Stimulated activated naive CD8-positive, alpha-beta T cell treated with anti-CD3 and anti-CD28 coated beads, Interleukin-15, Interleukin-2, amounts not matched to agents 100 ng/mL and 50 ng/mL, for 24 hours (primary cell): Measurements from ENCODE around the gene CORO6.
A peak's percentile ranks its signal among the peaks of the same experiment; 100 is the strongest.

Source experiments
- H3K27ac Mint-ChIP-seq: one replicate; pipeline ENCODE4 v1.8.0; 2021; ENCODE audit warnings: mild to moderate bottlenecking, mixed read lengths
- H3K27me3 Mint-ChIP-seq: one replicate; pipeline ENCODE4 v1.8.0; 2021; ENCODE audit warnings: mixed read lengths
- H3K36me3 Mint-ChIP-seq: one replicate; pipeline ENCODE4 v1.8.0; 2021; ENCODE audit warnings: low read depth, mixed read lengths
- H3K4me1 Mint-ChIP-seq: one replicate; pipeline ENCODE4 v1.8.0; 2021; ENCODE audit warnings: low read depth, mixed read lengths
- H3K4me3 Mint-ChIP-seq: one replicate; pipeline ENCODE4 v1.8.0; 2021; ENCODE audit warnings: mild to moderate bottlenecking, mixed read lengths
- H3K9me3 Mint-ChIP-seq: one replicate; pipeline ENCODE4 v1.8.0; 2021; ENCODE audit warnings: mixed read lengths

The CORO6 gene

DNA sequence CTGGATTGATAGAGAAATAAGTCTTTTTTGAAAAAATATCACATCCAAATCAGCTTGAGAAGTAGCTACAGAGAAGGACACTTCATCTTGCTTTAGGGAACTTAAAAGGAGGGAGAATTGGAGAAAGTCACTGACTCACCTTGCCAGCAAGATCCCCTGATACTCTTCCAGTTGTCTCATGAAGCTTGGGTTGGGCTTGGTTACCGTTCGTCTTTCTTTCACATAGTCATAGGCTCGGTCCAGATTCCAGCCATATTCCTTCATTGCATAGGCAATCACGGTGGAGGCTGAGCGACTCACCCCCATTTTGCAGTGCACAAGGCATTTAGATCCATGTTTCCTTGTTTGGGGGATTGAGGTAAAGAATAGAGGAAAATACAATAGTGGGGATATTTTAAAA is 25.3 kb upstream of the CORO6 start:
- Mint-ChIP-seq H3K9me3 (no peaks in the 10 kb centered on the region), H3K4me1 (peaks cover 18% of the 10 kb centered on the region), H3K36me3 (peaks cover 51% of the 10 kb centered on the region), H3K4me3 (no peak overlapping the region), H3K27ac (no peak overlapping the region), H3K27me3 (no peaks in the 10 kb centered on the region)

- H3K4me3 Mint-ChIP-seq: peak overlapping the region; percentile 3
- peaks cover 34% of the 10 kb centered on the region for H3K4me1 Mint-ChIP-seq
- H3K27ac Mint-ChIP-seq: peak overlapping the region; percentile 50
- H3K36me3 Mint-ChIP-seq: peaks cover 43% of the 10 kb centered on the region
- H3K27me3 Mint-ChIP-seq: no peaks in the 10 kb centered on the region
- H3K9me3 Mint-ChIP-seq: no peaks in the 10 kb centered on the region
These were observed 22.9 kb upstream of the CORO6 start for GRCh38 chr17:29645515-29646051.

- Mint-ChIP-seq H3K4me3 (no peak overlapping the region), H3K9me3 (no peaks in the 10 kb centered on the region), H3K27ac (peak overlapping the region; percentile 52)
These were observed 21.1 kb upstream of the CORO6 start for GRCh38 chr17:29643817-29644160.

DNA sequence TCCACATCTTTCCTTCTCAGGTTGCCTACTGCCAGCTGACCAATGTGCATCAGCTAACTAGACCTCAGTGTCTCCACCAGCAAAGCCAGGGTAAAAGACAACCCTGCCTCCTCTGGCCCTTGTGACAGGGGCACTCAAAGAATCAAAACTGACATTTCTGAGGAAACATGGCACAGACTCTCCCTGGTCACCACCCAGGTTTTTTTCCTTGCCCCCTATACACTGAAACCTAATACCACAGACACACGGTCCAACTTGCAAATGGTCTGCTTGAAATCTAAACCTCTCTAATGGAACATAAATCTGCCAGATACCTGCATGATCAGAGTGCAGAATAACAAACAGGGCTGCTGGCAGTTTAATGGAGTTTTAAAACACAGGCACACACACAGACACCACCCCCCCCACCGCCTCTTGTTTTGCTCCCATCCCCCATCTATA is 19.5 kb upstream of the CORO6 start:
- H3K9me3 Mint-ChIP-seq: no peaks in the 10 kb centered on the region
- peaks cover 24% of the 10 kb centered on the region for H3K36me3 Mint-ChIP-seq
- H3K27ac Mint-ChIP-seq: peak overlapping the region; percentile 67
- no peak overlapping the region for H3K4me3 Mint-ChIP-seq
- H3K4me1 Mint-ChIP-seq: peaks cover 52% of the 10 kb centered on the region
- no peaks in the 10 kb centered on the region for H3K27me3 Mint-ChIP-seq

More at GRCh38 chr17:29643817-29644160, 21.1 kb upstream of the CORO6 start:
- Mint-ChIP-seq H3K4me1 (peaks cover 51% of the 10 kb centered on the region), H3K27me3 (no peaks in the 10 kb centered on the region), H3K36me3 (peaks cover 33% of the 10 kb centered on the region)

DNA sequence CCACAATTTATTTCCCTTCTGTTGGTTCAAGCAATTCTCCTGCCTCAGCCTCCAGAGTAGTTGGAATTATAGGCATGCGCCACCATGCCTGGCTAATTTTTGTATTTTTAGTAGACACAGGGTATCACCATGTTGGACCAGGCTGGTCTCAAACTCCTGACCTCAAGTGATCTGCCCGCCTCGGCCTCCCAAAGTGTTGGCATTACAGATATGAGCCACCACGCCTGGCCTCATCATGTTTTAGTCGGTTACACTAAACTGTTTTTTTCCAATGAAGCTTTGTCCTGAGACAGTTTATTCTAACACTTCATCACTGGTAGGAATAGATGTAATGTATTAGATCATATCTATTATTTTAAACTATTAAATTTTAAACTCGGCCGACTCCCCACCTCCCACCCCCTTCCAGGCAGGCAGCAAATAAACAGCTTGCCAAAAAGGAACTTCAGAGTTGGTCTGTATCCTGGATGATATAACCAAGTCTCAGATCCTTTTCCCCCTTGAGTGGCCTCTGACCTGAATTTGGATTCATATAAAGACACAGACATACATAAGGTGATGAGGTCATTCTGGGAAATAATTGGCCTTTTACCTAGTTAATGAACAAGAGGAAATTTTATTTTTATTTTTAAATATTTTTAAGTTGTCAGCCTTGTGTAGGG is 18.4 kb upstream of the CORO6 start:
- Mint-ChIP-seq H3K27ac (peak overlapping the region; percentile 60), H3K36me3 (peaks cover 28% of the 10 kb centered on the region)

DNA sequence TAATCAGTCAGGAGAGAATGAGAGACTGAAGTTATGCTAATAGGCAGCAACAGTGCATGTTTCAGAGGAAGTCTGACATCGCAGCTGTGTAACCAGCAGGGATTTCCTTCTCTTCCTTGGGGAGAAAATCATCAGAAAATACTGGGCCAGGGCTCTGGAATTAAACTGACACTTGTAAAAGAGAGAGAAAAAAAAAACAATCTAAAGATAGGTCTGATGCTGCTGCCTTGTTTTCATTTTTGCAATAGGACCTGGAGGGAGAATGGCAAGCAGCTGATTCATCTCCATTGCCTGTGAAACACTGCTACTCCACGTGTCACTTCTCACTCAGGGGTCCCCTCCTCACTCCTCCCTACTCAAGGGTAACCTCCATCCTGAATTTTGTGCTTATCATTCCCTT is 17.7 kb upstream of the CORO6 start:
- H3K4me3 Mint-ChIP-seq: no peak overlapping the region
- H3K27me3 Mint-ChIP-seq: no peaks in the 10 kb centered on the region
- H3K9me3 Mint-ChIP-seq: no peaks in the 10 kb centered on the region
- peak overlapping the region; percentile 60 for H3K27ac Mint-ChIP-seq
- peaks cover 28% of the 10 kb centered on the region for H3K36me3 Mint-ChIP-seq
- H3K4me1 Mint-ChIP-seq: peaks cover 52% of the 10 kb centered on the region

More for the DNA sequence above, 18.4 kb upstream of the CORO6 start:
- Mint-ChIP-seq H3K27me3 (no peaks in the 10 kb centered on the region), H3K4me1 (peaks cover 56% of the 10 kb centered on the region), H3K9me3 (no peaks in the 10 kb centered on the region), H3K4me3 (no peak overlapping the region)

DNA sequence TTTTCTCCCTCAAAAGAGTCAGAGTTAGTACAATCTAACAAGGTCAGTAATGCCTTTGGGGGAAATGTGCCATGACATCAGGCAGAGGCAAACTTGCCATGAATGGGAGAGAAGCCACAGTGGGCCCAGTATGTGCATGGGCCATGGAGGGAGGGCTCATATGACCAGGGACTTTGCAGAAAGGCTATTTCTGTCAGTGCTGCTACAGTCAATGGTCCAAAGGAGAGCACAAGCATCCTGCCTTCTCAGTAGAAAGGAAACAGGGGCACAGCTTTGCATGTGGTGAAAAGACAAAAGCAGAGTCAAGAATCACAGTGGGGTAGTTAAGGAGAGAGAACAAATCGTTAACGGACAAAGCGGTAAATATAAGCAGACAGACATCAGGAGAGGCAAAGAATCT is 11.2 kb upstream of the CORO6 start:
- H3K4me3 Mint-ChIP-seq: no peak overlapping the region
- H3K27me3 Mint-ChIP-seq: no peaks in the 10 kb centered on the region
- H3K27ac Mint-ChIP-seq: peak overlapping the region; percentile 75
- no peaks in the 10 kb centered on the region for H3K9me3 Mint-ChIP-seq
- peaks cover 42% of the 10 kb centered on the region for H3K36me3 Mint-ChIP-seq
- H3K4me1 Mint-ChIP-seq: peaks cover 30% of the 10 kb centered on the region

DNA sequence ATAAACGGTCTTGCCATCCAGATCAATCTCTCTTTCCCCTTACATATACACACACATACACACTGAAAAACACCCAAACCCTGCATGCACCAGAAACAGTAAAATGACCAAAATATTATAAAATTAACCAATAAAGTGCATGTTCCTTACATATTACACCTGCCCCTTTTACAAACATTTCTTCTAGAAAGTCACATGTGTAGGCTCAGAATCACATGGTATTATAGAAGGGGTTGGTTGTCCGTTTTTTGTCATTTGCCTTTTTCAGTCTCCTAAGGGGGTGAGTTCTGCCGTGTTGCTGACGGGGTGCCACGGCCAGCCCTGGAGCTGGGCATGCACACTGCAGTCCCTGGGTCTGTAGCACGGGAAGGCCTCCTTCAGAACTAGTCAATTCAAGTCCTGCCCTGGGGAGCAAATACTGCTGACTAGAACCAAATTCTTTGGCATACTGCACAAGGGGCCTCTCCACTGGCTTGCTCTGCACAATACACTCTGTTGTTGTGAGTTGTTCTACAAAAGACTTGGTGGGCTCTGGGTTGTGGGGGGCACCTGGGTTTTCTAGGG is 8.0 kb upstream of the CORO6 start:
- H3K4me3 Mint-ChIP-seq: no peak overlapping the region
- H3K9me3 Mint-ChIP-seq: no peaks in the 10 kb centered on the region
- no peaks in the 10 kb centered on the region for H3K27me3 Mint-ChIP-seq
- peak overlapping the region; percentile 42 for H3K27ac Mint-ChIP-seq
- H3K36me3 Mint-ChIP-seq: peaks cover 42% of the 10 kb centered on the region
- peaks cover 36% of the 10 kb centered on the region for H3K4me1 Mint-ChIP-seq

GRCh38 chr17:29629839-29630238 is 7.1 kb upstream of the CORO6 start:
- H3K4me3 Mint-ChIP-seq: no peak overlapping the region
- H3K27ac Mint-ChIP-seq: peak overlapping the region; percentile 83
- H3K9me3 Mint-ChIP-seq: no peaks in the 10 kb centered on the region
- H3K27me3 Mint-ChIP-seq: no peaks in the 10 kb centered on the region
- H3K4me1 Mint-ChIP-seq: peaks cover 44% of the 10 kb centered on the region
- H3K36me3 Mint-ChIP-seq: peaks cover 40% of the 10 kb centered on the region

- no peak overlapping the region for H3K4me3 Mint-ChIP-seq
- no peaks in the 10 kb centered on the region for H3K9me3 Mint-ChIP-seq
- no peaks in the 10 kb centered on the region for H3K27me3 Mint-ChIP-seq
- H3K36me3 Mint-ChIP-seq: peaks cover 35% of the 10 kb centered on the region
- peak overlapping the region; percentile 83 for H3K27ac Mint-ChIP-seq
- peaks cover 53% of the 10 kb centered on the region for H3K4me1 Mint-ChIP-seq
These were observed 5.9 kb upstream of the CORO6 start for GRCh38 chr17:29628644-29629043.

DNA sequence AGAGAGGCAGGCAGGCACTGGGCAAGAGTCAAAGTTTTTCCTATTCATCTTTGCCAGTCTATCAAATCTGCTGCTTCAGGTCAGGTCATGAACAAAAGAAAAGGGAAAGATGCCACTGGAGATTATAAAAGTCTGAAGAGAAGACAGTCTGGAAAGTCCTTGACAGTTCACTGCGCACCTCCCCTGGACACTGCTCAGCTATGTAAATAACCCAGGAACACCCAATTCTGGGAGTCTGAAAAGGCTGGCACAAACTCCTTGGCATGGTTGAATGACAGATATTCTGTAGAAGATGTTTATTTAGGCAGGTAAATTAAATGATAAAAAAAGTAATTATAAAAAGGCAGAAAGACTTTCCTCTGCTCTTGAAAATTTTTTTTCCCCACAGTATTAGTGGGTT is 5.2 kb upstream of the CORO6 start:
- H3K4me3 Mint-ChIP-seq: no peak overlapping the region
- H3K27me3 Mint-ChIP-seq: no peaks in the 10 kb centered on the region
- peaks cover 35% of the 10 kb centered on the region for H3K36me3 Mint-ChIP-seq
- no peaks in the 10 kb centered on the region for H3K9me3 Mint-ChIP-seq
- H3K27ac Mint-ChIP-seq: peak overlapping the region; percentile 16
- H3K4me1 Mint-ChIP-seq: peaks cover 59% of the 10 kb centered on the region

DNA sequence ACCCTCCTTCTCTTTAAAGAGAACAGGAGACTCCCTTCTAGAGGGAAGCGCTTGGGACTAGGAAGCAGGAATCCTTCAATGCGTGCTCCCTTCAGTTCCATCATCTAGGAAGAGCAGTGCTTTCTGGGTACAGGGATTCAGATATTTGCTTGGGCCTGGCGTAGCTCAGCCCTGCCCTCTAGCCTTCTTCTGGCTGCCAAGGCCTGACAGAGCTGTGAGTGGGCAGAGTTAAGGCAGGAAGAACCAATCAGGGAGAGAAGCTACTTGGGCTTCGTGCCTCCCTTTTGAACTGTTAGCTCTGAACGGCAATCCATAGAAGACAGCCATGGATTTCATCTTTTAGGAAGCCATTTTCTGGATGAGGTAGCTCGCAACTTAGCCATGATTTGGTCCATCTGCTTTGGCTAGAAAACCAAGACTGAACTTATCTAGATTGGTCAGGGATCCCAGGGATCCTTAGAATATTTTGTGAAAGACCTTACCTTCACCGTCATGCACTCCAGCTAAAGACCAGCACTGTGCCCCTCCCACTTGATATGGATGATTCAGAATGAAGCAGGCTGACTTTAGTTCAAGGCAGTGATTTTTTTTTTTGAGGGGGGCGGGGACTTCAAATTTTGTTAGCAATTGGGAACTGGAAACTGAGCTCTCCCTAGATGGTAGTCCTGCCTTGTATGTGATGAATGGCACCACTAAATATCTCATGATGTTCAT is 2.5 kb upstream of the CORO6 start:
- no peak overlapping the region for H3K4me3 Mint-ChIP-seq
- peaks cover 22% of the 10 kb centered on the region for H3K36me3 Mint-ChIP-seq
- H3K4me1 Mint-ChIP-seq: peaks cover 69% of the 10 kb centered on the region
- no peaks in the 10 kb centered on the region for H3K9me3 Mint-ChIP-seq
- peak overlapping the region; percentile 97 for H3K27ac Mint-ChIP-seq
- H3K27me3 Mint-ChIP-seq: no peaks in the 10 kb centered on the region

GRCh38 chr17:29624586-29624985 is 1.9 kb upstream of the CORO6 start:
- peak overlapping the region; percentile 39 for H3K4me3 Mint-ChIP-seq
- peaks cover 63% of the 10 kb centered on the region for H3K4me1 Mint-ChIP-seq

GRCh38 chr17:29623283-29623647 is 553 bp upstream of the CORO6 start:
- no peaks in the 10 kb centered on the region for H3K9me3 Mint-ChIP-seq
- peak overlapping the region; percentile 97 for H3K27ac Mint-ChIP-seq
- H3K27me3 Mint-ChIP-seq: no peaks in the 10 kb centered on the region
- peak overlapping the region; percentile 81 for H3K4me3 Mint-ChIP-seq
- peaks cover 53% of the 10 kb centered on the region for H3K4me1 Mint-ChIP-seq
- peaks cover 6% of the 10 kb centered on the region for H3K36me3 Mint-ChIP-seq

More at GRCh38 chr17:29624586-29624985, 1.9 kb upstream of the CORO6 start:
- H3K27ac Mint-ChIP-seq: peak overlapping the region; percentile 97
- no peaks in the 10 kb centered on the region for H3K9me3 Mint-ChIP-seq
- H3K27me3 Mint-ChIP-seq: no peaks in the 10 kb centered on the region
- H3K36me3 Mint-ChIP-seq: peaks cover 16% of the 10 kb centered on the region

DNA sequence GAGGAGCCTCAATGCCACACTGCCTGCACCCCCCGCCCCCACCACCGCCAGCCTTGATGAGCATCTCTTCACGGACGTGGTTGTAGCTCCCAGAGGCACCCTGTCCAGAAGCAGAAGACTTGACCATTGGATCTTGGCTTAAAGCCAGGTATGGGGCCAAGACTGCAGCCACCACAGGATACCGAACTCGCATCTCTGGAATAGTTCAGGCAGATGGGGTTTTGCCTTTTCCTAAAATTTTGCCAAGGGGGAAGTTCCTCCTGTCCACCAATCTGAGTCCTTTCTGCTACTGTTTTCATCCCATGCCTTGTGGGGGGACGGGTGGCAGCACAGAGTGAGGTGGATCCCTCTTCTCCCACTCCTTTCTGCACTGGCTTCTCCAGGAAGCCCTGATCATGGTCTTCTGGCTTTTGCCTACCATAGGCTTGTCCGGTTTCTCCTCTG is 939 bp downstream of the CORO6 start:
- Mint-ChIP-seq H3K4me1 (peaks cover 57% of the 10 kb centered on the region), H3K9me3 (no peaks in the 10 kb centered on the region), H3K4me3 (peak overlapping the region; percentile 81), H3K27me3 (no peaks in the 10 kb centered on the region), H3K27ac (no peak overlapping the region), H3K36me3 (peaks cover 6% of the 10 kb centered on the region)
